Central memory CD8-positive, alpha-beta T cell (primary cell): ENCODE results near the gene MYO1D.

Source experiments
- ATAC-seq: fragments of 150-1000 bp; cut with Tn5 transposase; replicated peaks from 2 replicates; pipeline ENCODE4 v1.10.0; 2022; ENCODE audit warnings: mild to moderate bottlenecking, moderate FRiP score, moderate number of reproducible peaks; ENCODE audit not compliant: poor library complexity, severe bottlenecking; ENCODE audit errors: extremely low read depth
- DNase-seq, 2 donors: peaks; one replicate each; pipeline ENCODE4 v3.0.0; 2021; ENCODE audit warnings: low spot score in 2 of 2
- H3K27ac Mint-ChIP-seq: one replicate; pipeline ENCODE4 v1.8.0; 2022; ENCODE audit warnings: low read depth, mild to moderate bottlenecking, moderate library complexity, mixed read lengths
- H3K27me3 Mint-ChIP-seq: one replicate; pipeline ENCODE4 v1.8.0; 2022; ENCODE audit warnings: mixed read lengths
- H3K36me3 Mint-ChIP-seq: one replicate; pipeline ENCODE4 v1.8.0; 2022; ENCODE audit warnings: mild to moderate bottlenecking, moderate library complexity, mixed read lengths; ENCODE audit not compliant: insufficient read depth
- H3K4me1 Mint-ChIP-seq: one replicate; pipeline ENCODE4 v1.8.0; 2022; ENCODE audit warnings: mixed read lengths
- H3K4me3 Mint-ChIP-seq: one replicate; pipeline ENCODE4 v1.8.0; 2022; ENCODE audit warnings: mild to moderate bottlenecking, moderate library complexity, mixed read lengths
- H3K9me3 Mint-ChIP-seq: one replicate; pipeline ENCODE4 v1.8.0; 2022; ENCODE audit warnings: mixed read lengths

MYO1D gene

GRCh38 chr17:32593003-32593402 is 283.9 kb downstream of the MYO1D start:
- DNase-seq = no peak
- H3K4me3 Mint-ChIP-seq = no peak overlapping the region

DNA sequence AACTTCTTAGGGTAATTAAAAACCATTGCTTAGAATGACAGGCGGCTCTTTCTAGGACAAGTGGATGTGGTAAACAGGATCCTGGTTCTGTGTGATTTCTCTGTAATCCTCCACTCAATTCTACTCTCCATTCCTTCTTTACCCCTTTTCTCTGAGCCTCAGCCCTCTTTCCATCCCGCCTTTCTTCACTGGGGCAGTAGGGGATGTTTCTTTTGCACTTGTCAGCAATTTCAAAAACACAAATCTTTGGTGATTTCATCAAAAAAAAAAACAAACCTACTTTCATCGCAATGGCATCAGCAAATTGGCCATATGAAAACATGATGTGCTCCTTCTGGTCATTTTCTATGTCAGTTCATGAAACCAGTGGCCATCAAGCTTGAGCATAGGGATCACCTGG is 285.5 kb downstream of the MYO1D start:
- Mint-ChIP-seq H3K27ac (no peak overlapping the region), H3K9me3 (no peaks in the 10 kb centered on the region), H3K4me3 (no peak overlapping the region), H3K4me1 (no peaks in the 10 kb centered on the region), H3K27me3 (no peaks in the 10 kb centered on the region), H3K36me3 (peaks cover 5% of the 10 kb centered on the region)
- ATAC-seq (no peak), DNase-seq (no peak)

More at GRCh38 chr17:32593003-32593402, 283.9 kb downstream of the MYO1D start:
- H3K27me3 Mint-ChIP-seq = no peaks in the 10 kb centered on the region
- no peaks in the 10 kb centered on the region for H3K9me3 Mint-ChIP-seq
- H3K36me3 Mint-ChIP-seq = peaks cover 5% of the 10 kb centered on the region
- H3K27ac Mint-ChIP-seq = no peak overlapping the region
- H3K4me1 Mint-ChIP-seq = no peaks in the 10 kb centered on the region
- ATAC-seq = no peak

DNA sequence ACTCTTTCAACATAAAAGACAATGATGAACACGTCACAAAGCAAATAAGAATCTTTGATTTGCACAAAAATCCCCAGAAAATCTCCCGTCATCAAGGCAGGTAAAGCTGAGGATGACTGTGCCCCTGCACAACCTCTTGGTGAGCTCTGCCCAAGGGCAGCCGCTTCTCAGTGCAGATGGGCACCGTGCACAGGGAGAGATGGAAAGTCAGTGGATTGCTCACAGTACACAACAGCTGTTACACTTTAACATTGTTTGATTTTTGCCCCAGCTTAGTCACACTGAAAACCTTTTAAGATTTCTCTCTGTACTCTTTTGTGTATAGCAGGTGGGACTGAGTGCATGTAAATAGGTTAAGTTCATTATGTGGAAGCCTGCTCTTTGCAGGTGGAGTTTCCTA is 285.9 kb downstream of the MYO1D start:
- DNase-seq (no peak), ATAC-seq (no peak)
- no peaks in the 10 kb centered on the region for H3K27me3 Mint-ChIP-seq
- no peaks in the 10 kb centered on the region for H3K4me1 Mint-ChIP-seq
- H3K9me3 Mint-ChIP-seq = no peaks in the 10 kb centered on the region
- no peak overlapping the region for H3K27ac Mint-ChIP-seq
- peaks cover 4% of the 10 kb centered on the region for H3K36me3 Mint-ChIP-seq
- H3K4me3 Mint-ChIP-seq = no peak overlapping the region

GRCh38 chr17:32588982-32589381 is 287.9 kb downstream of the MYO1D start:
- ATAC-seq = no peak
- Mint-ChIP-seq H3K9me3 (no peaks in the 10 kb centered on the region), H3K4me3 (no peak overlapping the region), H3K27me3 (no peaks in the 10 kb centered on the region), H3K36me3 (peaks cover 4% of the 10 kb centered on the region), H3K4me1 (no peaks in the 10 kb centered on the region), H3K27ac (no peak overlapping the region)
- no peak for DNase-seq

DNA sequence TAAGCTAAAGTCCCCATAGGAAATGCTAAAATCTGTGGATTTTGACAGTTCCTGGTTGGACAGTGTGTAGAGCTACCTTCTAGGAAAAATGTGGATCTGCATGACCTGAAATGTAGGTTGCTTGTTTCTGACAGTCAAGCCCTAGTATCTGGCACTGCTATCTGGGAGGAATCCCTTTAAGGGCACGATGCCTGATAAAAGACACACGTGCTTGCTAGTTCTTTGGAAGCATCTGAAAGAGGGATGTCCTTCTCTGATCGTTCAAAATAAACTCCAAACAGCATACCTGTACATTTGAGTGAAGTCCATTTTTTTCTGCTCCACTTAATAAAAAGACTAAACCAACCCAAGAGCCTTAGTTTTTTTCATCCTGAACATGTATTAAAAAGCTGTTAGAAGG is 288.8 kb downstream of the MYO1D start:
- H3K4me3 Mint-ChIP-seq = no peak overlapping the region
- no peaks in the 10 kb centered on the region for H3K27me3 Mint-ChIP-seq
- ATAC-seq (no peak), DNase-seq (no peak)
- peaks cover 3% of the 10 kb centered on the region for H3K9me3 Mint-ChIP-seq
- no peak overlapping the region for H3K27ac Mint-ChIP-seq
- no peaks in the 10 kb centered on the region for H3K4me1 Mint-ChIP-seq
- H3K36me3 Mint-ChIP-seq = peaks cover 6% of the 10 kb centered on the region

DNA sequence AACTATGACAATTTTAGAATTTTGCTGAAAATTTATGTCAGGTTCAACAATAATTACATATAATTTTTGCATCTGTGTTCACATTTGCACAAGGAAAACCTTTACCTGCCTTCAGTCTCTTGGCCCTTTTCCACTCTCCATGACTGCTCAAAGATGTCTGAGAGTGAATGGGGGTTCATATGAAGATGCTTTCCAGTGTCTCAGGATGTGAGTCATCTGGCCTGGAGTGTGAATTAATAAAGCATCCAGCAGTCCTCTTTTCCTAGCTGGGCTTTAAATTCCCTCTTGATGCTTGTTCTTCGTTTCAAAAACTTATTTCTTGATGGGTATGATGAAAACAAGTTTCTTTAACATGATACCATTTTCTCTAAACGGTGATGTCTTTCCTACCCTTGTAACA is 290.3 kb downstream of the MYO1D start:
- Mint-ChIP-seq H3K27ac (no peak overlapping the region), H3K9me3 (peaks cover 6% of the 10 kb centered on the region), H3K4me1 (no peaks in the 10 kb centered on the region), H3K36me3 (peaks cover 7% of the 10 kb centered on the region), H3K27me3 (no peaks in the 10 kb centered on the region), H3K4me3 (no peak overlapping the region)
- no peak for DNase-seq
- ATAC-seq = no peak

DNA sequence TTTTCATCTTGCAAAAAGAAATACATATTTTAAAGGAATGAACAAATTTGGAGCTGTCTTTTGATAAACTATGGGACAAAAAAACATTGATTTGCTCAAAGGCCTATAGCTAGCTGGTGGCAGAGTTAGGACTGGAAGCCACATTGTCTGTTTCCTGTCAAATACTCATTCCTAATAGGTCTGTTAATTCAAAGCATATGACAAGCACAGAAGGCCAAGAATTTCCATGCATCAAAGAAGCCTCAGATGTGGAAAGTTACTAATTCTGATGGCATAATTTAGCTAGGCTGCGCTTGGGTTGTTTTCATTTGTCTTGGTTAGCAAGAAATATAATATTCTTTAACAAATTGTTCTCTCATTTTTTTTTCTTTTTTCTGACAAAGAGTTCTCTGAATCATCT is 292.1 kb downstream of the MYO1D start:
- Mint-ChIP-seq H3K4me1 (no peaks in the 10 kb centered on the region), H3K36me3 (peaks cover 2% of the 10 kb centered on the region), H3K9me3 (peaks cover 17% of the 10 kb centered on the region), H3K27me3 (no peaks in the 10 kb centered on the region), H3K27ac (no peak overlapping the region), H3K4me3 (no peak overlapping the region)
- no peak for DNase-seq
- no peak for ATAC-seq

DNA sequence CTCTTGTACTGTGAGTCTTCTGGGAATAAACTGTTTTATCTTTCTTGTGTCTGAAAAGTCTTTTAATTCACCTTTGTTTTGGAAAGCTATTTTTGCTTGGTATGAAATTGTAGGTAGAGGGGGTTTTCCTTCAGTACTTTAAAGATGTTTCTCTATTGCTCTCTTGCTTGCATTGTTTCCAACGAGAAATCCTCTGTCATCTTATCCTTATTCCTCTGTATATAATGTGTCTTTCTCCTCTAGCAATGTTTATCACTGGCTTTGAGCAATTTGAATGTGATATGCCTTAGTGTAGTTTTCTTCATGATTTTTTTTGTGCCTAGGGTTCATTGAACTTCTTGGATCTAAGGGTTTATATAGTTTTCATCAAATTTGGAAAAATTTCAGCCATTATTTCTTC is 293.9 kb downstream of the MYO1D start:
- H3K27me3 Mint-ChIP-seq = no peaks in the 10 kb centered on the region
- DNase-seq (no peak), ATAC-seq (no peak)
- H3K27ac Mint-ChIP-seq = no peak overlapping the region
- H3K4me1 Mint-ChIP-seq = no peaks in the 10 kb centered on the region
- peaks cover 2% of the 10 kb centered on the region for H3K36me3 Mint-ChIP-seq
- H3K4me3 Mint-ChIP-seq = no peak overlapping the region
- H3K9me3 Mint-ChIP-seq = peaks cover 17% of the 10 kb centered on the region

DNA sequence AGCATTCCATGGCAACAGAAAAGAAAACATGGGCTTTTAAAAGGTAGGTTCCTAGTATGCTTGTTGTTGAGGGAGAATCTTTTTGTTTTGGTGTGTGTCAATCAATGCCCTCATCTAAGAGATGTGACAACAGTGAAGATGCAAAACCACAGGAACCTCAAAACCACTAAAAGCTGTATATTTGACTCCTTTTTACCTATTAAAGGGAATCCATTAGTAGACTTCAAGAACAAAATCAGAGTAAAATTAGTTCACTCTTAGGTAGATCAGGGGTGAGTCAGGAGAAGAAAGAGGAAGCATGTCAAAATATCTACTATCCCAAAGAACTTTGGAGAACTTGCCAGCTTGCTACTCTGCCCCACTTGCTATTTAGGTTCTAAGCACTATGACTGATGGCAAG is 301.1 kb downstream of the MYO1D start:
- DNase-seq (no peak), ATAC-seq (peak; percentile 40)
- H3K9me3 Mint-ChIP-seq = peaks cover 4% of the 10 kb centered on the region
- H3K4me1 Mint-ChIP-seq = peaks cover 9% of the 10 kb centered on the region
- H3K27ac Mint-ChIP-seq = no peak overlapping the region
- no peaks in the 10 kb centered on the region for H3K27me3 Mint-ChIP-seq
- no peak overlapping the region for H3K4me3 Mint-ChIP-seq
- H3K36me3 Mint-ChIP-seq = peaks cover 2% of the 10 kb centered on the region

GRCh38 chr17:32570081-32570396 is 306.9 kb downstream of the MYO1D start:
- H3K36me3 Mint-ChIP-seq = peaks cover 2% of the 10 kb centered on the region
- H3K27ac Mint-ChIP-seq = no peak overlapping the region
- H3K4me1 Mint-ChIP-seq = no peaks in the 10 kb centered on the region
- ATAC-seq (no peak), DNase-seq (no peak)
- no peaks in the 10 kb centered on the region for H3K9me3 Mint-ChIP-seq
- H3K27me3 Mint-ChIP-seq = no peaks in the 10 kb centered on the region
- no peak overlapping the region for H3K4me3 Mint-ChIP-seq

DNA sequence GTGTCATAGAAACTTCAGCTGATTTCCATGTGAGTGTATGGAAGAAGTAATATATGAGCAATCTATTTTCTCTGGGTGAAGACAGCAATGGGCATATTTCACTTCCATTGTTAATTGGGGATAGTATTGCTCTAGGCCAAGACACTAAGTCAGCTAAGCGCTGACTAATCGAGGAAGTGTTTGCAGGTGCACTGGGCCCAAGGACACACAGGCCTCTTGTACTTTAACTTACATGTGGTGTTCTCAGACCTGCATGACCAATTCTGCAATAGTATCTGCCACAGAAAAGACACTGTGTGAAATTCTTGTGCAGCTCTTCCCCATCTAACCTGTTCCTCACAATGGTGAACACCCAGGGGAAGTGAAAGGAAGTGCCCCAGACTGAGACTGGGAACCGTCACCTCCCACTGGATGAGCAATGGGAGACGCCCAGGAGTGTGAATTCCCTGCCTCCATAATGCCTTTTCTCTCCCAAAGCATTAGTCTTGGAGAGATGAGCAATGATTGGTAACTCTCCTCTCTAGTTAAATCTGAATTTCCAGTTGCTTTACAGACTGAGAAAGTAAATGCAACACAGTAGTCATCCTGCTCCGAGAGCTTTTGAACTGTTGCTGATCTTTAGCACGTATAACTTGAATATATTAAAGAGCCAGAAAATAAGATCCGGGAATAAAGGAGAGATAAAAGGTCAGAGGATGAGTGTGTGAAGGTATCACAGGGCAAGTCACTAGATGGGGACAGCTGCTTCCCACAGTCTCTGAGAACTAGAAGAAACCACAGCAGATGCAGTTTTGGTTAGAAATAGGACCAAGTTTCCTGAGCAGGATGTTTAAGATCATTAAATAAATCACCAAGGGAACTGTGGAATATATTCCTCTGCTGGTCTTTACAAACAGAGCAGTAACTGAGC is 307.5 kb downstream of the MYO1D start:
- DNase-seq (no peak), ATAC-seq (no peak)
- Mint-ChIP-seq H3K36me3 (peaks cover 2% of the 10 kb centered on the region), H3K4me3 (no peak overlapping the region), H3K27ac (no peak overlapping the region), H3K27me3 (no peaks in the 10 kb centered on the region), H3K9me3 (no peaks in the 10 kb centered on the region), H3K4me1 (no peaks in the 10 kb centered on the region)

DNA sequence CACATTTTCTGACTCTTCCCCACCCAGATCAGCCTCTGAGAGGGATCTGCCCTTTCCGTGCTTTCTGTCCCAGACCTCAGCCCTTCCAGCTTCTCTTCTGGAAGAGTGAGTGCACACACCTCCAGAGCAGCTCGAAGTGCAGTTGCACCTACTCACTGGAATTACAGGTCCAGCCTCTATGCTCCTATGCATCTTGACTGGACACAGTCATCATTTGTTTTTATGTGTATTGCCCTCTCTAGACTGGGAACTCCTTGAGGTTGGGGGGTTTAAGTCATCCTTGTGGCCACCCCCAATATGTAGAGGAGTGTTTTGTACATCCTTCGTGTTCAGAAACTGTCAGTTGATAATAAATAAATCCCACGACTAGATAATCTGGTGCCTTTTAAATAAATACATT is 308.2 kb downstream of the MYO1D start:
- no peaks in the 10 kb centered on the region for H3K4me1 Mint-ChIP-seq
- H3K9me3 Mint-ChIP-seq = no peaks in the 10 kb centered on the region
- no peak overlapping the region for H3K4me3 Mint-ChIP-seq
- peaks cover 2% of the 10 kb centered on the region for H3K36me3 Mint-ChIP-seq
- no peak overlapping the region for H3K27ac Mint-ChIP-seq
- no peaks in the 10 kb centered on the region for H3K27me3 Mint-ChIP-seq
- no peak for DNase-seq
- no peak for ATAC-seq

DNA sequence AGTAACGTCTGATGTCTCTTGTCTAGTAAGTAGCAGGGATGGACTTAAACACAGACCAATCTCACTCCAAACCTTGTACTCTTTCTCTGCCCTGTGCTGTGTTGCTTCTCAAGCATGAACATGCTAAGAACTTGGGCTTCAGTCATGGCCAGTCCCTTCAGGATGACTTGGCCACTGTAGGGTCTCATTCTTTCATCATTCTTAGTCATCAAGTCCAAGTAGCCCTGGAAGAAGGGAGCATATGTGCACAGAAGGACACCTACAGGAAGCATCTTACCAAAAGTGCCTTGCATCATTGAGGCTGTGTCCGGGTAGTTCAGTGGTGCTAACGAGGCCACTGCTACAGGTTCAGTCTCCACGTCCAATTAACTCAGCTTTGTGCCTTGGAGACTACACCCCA is 309.4 kb downstream of the MYO1D start:
- ATAC-seq (no peak), DNase-seq (no peak)
- Mint-ChIP-seq H3K27ac (no peak overlapping the region), H3K4me1 (no peaks in the 10 kb centered on the region), H3K36me3 (peaks cover 2% of the 10 kb centered on the region), H3K27me3 (no peaks in the 10 kb centered on the region), H3K4me3 (no peak overlapping the region), H3K9me3 (no peaks in the 10 kb centered on the region)
